ENCODE data around the gene TPD52L1. TPM values are rescaled to one million over a fixed set of nuclear protein-coding genes. Genes with fewer than 3 reads are reported as not detected.

TPD52L1 gene
- polyA plus RNA-seq, 1 donor: 46.1 TPM

GRCh38 chr6:125236536-125237327 lies 83.2 kb downstream of the TPD52L1 start:
- DNase-seq (ENCODE audit: low read depth): no peak

DNA sequence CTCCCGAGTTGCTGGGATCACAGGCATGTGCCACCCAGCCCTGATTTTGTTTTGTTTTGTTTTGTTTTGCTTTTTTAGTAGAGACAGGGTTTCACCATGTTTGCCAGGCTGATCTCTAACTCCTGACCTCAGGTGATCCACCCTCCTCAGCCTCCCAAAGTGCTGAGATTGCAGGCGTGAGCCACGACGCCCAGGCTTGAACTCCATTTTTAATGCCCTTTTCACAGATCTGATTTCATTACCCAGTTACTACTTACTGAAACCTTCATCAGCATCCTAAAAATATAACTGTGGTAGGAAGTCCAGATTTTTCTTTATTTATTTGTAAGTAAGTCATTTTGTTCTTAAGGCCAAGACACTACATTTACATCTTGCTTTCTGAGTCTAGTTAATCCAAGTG lies 84.2 kb downstream of the TPD52L1 start:
- no peak for DNase-seq (ENCODE audit: low read depth)

DNA sequence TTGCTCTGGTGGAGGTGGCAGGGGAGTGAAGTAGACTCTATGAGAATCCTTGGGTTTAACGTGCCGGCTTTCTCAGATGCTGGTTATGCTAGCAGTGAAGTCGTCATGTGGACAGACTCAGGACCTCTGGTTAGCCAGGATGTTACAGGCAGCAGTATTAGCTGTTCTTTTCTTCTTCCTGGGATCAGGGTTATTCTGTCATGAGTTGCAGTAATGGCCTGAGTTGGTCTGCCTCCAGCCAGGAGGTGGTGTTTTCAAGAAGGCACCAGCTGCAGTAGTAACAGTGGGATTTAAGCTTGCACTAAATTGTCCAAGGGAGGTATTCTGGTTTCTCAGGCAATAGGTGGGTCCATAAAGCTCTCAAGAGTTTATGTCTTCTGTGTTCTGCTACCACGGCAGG lies 91.5 kb downstream of the TPD52L1 start:
- DNase-seq (ENCODE audit: low read depth): no peak

DNA sequence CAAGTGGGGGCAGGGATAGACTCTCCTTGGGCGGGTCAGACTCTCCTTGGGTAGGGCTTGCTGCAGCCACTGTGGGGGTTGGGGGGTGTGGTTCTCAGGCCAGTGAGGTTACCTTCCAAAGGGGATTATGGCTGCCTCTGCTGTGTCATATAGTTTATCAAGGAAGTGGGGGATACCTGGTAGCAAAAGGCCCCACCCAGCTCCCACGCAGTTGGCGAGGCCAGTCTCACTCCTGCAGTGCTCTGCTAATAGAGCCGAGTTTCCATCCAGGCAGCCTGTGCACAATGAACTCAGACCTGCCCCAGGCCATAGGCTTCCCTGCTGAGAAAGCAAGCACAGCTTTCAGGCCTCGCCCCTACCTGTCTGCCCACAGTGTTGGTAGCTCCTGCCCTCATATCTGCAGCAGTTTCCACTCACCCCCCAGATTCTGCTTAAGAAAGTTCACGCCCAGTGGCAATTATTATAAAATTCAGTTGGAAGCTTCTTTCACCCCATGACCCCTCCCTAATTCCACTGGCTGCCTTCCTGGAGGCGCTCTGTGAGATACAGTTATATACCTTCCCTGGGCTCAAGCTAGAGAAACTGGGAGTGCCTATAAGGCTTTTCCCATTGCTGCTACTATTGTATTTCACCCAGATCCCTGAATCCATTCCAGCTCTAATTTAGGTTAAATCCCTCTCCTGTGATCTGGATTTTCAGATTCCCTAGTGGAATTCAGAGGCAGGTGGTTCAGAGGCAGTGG lies 92.1 kb downstream of the TPD52L1 start:
- no peak for DNase-seq (ENCODE audit: low read depth)

- no peak for DNase-seq (ENCODE audit: low read depth)
Observed at GRCh38 chr6:125246566-125246965, 93.0 kb downstream of the TPD52L1 start.

GRCh38 chr6:125248136-125248535 lies 94.6 kb downstream of the TPD52L1 start:
- no peak for DNase-seq (ENCODE audit: low read depth)

DNA sequence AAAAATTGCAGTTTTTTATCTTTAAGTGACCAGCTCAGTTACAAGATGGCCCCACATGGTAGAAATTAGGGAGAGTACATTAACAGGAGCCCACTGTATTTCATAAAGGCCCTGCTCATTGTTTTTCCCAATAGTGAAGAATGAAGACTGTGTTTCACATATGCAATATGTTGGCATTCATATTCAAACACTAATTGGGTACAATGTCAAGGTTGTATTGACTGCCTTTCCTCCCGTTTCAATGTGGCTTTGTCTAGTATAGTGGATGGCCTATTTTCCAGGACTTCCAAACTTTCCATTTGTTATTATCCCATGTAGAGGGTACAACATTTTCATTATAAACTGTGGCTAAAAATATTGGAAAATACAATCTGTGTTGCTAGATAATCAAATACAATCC lies 96.9 kb downstream of the TPD52L1 start:
- no peak for DNase-seq (ENCODE audit: low read depth)

DNA sequence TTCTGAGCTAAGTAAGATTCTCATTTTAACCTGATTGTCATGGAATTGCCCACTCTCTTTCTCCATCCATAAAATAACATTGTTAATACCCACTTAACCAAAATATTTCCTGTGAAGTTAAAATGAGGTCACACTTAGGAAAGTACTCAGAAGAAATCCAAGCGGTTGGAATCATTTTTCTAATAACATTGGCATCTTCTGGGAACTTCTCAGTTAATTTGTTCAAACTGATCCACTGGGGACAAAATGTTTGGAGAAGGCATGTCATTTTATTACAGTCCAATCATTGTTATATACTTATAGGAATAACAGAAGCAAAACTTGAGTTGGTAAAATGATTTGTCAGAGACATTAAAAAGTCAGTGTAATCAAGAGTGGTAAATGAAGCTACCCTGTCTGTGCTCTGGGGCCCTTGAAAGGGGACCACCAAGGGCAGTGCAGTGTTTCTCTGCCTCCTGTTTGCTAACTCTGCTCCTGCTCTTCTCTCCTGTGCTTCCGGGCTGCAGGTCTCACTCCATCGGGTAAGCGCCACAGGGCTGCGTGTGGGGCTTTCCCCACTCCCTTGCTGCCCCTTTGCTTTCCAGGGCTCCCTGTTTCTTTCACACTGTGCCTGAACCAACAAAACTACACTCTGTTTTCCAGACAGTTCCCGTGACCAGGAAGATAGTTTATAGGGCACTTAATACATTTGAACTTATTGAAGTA lies 98.1 kb downstream of the TPD52L1 start:
- no peak for DNase-seq (ENCODE audit: low read depth)

DNA sequence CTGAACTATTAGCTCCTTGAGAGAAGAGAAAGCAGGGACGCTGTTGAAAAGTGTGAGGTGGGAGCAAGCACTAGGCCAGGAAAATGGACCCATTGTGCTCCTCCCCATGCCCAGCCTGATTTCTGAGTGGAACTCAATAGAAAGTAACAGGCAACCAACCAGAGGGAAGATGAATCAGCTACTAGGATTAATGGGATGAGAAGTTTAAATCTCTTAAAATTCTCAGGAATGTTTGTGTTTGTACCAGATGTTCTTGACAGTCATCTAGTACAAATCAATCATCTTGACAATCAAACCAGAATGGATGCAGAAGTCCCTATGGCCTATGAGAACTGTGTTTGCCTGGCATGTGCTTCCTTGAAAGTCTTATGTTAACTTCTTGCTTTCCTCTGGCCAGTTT lies 99.3 kb downstream of the TPD52L1 start:
- no peak for DNase-seq (ENCODE audit: low read depth)

DNA sequence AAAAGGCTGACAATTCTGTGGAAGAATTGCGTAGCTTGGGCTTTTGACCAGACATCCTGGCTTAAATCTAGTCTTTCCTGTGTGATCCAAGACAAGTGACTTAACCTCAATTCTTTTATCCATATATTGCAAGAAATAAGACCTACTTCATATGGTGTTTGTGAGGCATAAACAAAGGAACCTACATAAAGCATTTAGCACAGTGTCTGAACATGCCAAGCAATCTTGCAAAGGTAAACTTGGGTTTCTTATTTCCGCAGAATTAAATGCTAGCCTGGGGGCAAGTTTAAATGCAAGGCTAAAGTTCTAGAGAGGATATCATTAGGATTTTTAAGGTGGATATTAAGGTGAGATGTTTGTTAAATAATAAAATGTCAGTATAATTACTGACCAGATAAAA lies 100.3 kb downstream of the TPD52L1 start:
- DNase-seq (ENCODE audit: low read depth): no peak

DNA sequence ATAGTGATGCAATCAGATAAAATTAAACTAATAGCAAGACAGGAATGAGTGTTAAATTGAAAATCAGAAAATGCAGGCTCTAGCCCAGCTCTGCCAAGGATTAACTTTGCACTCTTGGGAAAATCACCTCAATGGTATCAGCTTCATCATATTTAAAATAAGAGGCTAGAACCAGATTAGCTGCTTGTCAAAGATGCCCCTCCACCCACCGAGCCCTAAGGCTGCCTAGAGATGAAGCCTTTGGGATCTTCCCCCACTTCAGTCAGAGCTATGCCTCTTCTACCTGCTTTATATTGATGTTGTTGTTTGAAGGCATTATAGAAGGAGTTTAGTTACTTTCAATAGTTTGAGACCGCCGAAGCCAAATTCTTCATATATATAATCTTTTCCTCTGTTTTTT lies 100.7 kb downstream of the TPD52L1 start:
- no peak for DNase-seq (ENCODE audit: low read depth)

GRCh38 chr6:125255201-125255600 lies 101.6 kb downstream of the TPD52L1 start:
- DNase-seq (ENCODE audit: low read depth): no peak

- DNase-seq (ENCODE audit: low read depth): no peak
Observed at GRCh38 chr6:125257351-125257750, 103.8 kb downstream of the TPD52L1 start.

DNA sequence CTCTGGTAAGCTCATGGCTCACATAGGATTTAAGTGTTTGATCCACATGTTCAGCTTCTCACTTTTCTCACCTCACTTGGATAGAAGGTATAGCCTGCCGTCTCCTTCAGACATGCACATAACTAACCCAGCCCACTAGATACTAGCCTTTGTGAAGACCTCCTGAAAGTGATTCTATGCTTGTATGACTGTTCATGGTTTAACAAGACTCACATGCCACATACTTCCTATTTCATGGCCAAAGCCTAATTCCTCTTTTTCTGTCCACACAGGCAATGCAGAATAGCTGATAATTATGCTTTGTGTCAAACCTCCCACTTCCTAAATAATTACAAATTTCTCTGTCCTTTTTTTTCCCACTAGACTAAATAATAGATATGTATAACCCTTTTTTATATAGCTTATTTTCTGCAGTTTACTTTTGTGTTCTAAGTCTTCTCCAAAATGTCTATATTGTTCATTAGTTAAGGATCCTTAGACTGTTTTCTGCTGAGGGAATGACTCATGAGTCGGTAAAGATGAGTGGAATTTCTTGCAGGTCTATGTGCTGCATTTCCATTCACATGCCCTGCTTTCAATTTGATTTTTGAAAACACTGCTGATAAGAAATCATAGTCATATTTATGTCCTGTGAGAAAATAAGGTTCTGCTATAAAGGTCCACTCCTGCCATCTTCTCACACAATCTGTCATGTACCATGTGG lies 105.2 kb downstream of the TPD52L1 start:
- no peak for DNase-seq (ENCODE audit: low read depth)

GRCh38 chr6:125259354-125259736 lies 105.8 kb downstream of the TPD52L1 start:
- no peak for DNase-seq (ENCODE audit: low read depth)

GRCh38 chr6:125262016-125263013 lies 108.7 kb downstream of the TPD52L1 start:
- DNase-seq (ENCODE audit: low read depth): no peak

DNA sequence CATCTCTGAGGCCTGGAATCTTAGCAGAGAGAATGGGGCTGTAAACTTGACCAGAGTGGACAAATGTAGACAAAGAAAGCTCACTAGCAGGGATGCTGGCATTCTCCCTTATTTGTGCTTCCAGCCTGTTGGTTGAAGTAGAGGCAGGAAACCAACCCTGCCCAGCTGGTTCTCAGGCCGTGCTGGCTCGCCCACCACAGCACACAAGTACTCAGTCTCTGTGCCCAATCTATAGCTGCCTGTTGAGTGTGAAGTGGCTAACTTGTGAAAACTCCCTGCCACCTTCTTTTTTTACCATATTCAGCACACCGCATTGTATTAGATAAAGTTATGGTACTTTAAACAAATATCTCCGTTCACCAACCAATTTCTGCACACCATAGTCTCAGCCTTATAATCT lies 110.9 kb downstream of the TPD52L1 start:
- DNase-seq (ENCODE audit: low read depth): no peak

DNA sequence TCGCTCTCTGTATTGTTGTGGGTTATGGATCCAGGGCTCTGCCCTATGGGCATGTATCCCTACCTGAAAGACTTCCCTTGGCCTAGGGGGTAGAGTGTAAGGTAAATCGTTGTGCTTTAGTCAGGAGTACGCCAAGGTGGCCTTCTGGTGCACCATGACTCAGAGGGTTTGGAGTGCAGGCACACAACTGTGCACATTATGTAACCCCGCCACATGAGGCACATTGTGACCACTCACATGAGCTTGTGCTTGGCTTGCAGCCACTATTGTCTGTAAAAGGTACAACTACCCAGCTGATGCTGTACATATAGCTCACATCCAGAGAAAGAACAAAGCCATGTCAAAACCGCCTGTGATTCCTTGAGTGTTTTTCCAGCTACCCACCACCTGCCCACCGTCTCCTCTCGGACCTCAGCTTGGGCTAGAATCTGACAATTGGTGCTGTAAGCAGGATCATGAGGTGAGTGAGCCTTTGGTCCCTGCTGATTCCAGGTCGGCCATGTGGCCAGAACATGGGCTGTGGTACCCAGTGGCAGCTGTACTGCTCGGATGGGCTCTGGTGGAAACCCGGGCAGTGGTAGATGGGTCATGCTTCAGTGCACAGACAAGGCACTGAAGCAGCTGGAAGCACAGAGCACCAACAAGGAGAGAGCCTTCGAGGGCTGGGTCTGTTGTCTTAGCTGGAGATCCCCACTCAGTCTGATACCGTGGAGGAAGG lies 114.4 kb downstream of the TPD52L1 start:
- no peak for DNase-seq (ENCODE audit: low read depth)

DNA sequence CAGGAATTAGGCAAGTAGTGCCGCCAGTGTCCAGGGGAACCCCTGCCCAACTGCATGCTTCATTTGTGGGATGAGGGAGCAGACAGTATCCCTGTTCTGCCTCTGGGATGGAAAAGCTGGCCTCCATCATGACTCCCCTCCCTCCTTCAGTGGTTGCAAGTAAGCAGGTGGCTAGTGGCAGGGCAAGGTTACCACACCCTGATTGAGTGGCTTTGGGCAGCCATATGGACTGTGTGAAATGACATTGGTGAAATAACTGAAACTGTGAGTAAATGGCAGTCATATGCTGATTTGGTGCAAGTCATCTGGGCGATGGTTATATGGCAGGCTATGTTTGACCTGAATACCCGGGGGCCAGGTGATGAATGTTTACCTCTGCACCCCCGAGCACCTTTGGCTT lies 115.2 kb downstream of the TPD52L1 start:
- no peak for DNase-seq (ENCODE audit: low read depth)

- DNase-seq (ENCODE audit: low read depth): no peak
Observed at GRCh38 chr6:125269328-125269985, 115.9 kb downstream of the TPD52L1 start.

Measured in forelimb muscle (tissue), 1 donor.